Measurements from ENCODE around the gene TRAPPC1. TPM values are rescaled to one million over a fixed set of nuclear protein-coding genes. Genes with fewer than 3 reads are reported as not detected.

The TRAPPC1 gene
- total and polyA plus RNA-seq, 2 of the 8 experiments (the other 6 are each of a cell fraction or from before 2014, with no cell fraction given) = 114 to 170 TPM

DNA sequence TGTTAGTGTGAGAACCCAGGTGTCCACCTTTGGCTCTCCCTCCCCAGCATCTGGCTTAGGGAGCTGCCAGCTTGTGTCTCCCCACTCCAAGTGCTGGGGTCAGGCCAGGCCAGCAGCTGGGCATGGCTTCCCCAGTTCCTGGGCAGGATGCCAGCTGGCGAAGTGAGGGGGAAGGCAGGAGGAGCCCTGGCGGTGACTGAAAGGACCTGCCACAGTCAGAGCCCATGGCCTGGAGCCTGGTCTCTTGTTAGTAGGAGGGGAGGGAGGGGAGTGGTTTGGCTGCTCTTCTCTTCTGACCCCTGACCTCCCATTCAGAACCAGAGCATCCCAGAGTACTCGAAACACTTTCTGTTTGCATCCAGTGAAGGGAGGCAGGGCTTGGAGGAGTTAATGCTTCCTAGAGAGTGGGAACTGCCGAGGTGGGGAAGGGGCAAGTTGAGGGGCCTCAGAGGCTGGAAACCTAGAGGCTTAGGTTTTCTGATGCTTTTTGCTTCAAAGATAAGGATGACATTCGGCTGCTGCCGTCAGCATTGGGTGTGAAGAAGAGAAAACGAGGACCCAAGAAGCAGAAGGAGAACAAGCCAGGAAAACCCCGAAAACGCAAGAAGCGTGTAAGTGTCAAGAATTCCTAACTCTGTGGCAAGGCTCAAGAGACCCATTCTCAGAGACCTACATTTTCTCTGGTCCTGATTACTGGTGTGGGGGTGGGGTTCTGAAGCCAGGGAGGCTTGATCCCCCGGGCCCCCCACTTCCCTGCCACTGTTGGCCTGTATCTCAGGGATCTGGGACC lies 42.4 kb downstream of the TRAPPC1 start:
- H4K5ac ChIP-seq (ENCODE audit: insufficient read length, low read depth, low read length) = no peak overlapping the region
- no peak overlapping the region for H2AK5ac ChIP-seq (ENCODE audit: low read depth, low read length)
- H3K4me2 ChIP-seq (ENCODE audit: insufficient read depth in 1 of 2, low read depth in 2 of 2, low read length in 2 of 2) = peak overlapping the region in 1 of 2 experiments; percentile 82; a peak in 2 of 4 replicates
- H3K9ac ChIP-seq (replicated peaks in 1 of 4; ENCODE audit: extremely low read depth in 1 of 4, low read depth in 3 of 4, low read length in 3 of 4) = no peak overlapping the region
- WGBS, 2 experiments (ENCODE audit: extremely low coverage in 1 of 2, insufficient coverage in 1 of 2, insufficient read length in 1 of 2, insufficient replicate concordance in 2 of 2, low coverage in 1 of 2, low lambda C conversion rate in 2 of 2, missing lambda C conversion rate in 1 of 2) = 84% methylated on average over 11 of the region's 11 CpGs; no CpG with 5 or more reads in 1 of the 2 experiments
- no peaks in the 10 kb centered on the region; a peak in 1 of 4 replicates for H3K9me3 ChIP-seq (ENCODE audit: insufficient read depth in 2 of 2, low read depth in 1 of 2, low read length in 1 of 2)
- no peak overlapping the region for H2BK12ac ChIP-seq (ENCODE audit: low read depth, low read length)
- H3K14ac ChIP-seq (ENCODE audit: insufficient read length) = no peak overlapping the region
- H3K36me3 ChIP-seq (ENCODE audit: control insufficient read depth in 2 of 4, insufficient read depth in 4 of 4, low read length in 3 of 4) = peaks cover 0 to 9% (median 2%) of the 10 kb centered on the region in 4 experiments; a peak in 2 of 8 replicates
- no peak overlapping the region for H2AFZ ChIP-seq (ENCODE audit: low read length)
- H3K79me1 ChIP-seq (ENCODE audit: low read depth, low read length) = no peaks in the 10 kb centered on the region
- H3K4me1 ChIP-seq (replicated peaks in 1 of 4; ENCODE audit: control insufficient read depth in 3 of 4, insufficient read depth in 4 of 4, low read length in 3 of 4) = peaks cover 9 to 30% (median 17%) of the 10 kb centered on the region in 4 experiments
- ChIA-PET POLR2A (ENCODE audit: partially characterized antibody) (interaction anchor here (1.0 kb wide), 1 partner anchor 32 kb away, joined by 3 read pairs; no protein-coding TSS in a partner anchor), CTCF (ENCODE audit: partially characterized antibody) (interaction anchor here (0.8 to 1.1 kb wide), 3 partner anchors 11 to 24 kb away, joined by 3 to 5 read pairs (median 3); no protein-coding TSS in a partner anchor)
- TF ChIP-seq ZNF274 (IDR thresholded peaks at IDR 0.05; ENCODE audit: borderline replicate concordance, extremely low read depth, low read length) = no peak
- no peak for TF ChIP-seq POLR2A (IDR thresholded peaks at IDR 0.05; ENCODE audit: control extremely low read depth in 1 of 2, low read depth in 2 of 2, low read length in 2 of 2)
- TF ChIP-seq SIN3A (conservative IDR thresholded peaks at IDR 0.05 in 1 of 2, IDR thresholded peaks at IDR 0.05 in 1 of 2; ENCODE audit: low read depth in 1 of 2, low read length in 2 of 2) = no peak
- TF ChIP-seq, protein P1, sequence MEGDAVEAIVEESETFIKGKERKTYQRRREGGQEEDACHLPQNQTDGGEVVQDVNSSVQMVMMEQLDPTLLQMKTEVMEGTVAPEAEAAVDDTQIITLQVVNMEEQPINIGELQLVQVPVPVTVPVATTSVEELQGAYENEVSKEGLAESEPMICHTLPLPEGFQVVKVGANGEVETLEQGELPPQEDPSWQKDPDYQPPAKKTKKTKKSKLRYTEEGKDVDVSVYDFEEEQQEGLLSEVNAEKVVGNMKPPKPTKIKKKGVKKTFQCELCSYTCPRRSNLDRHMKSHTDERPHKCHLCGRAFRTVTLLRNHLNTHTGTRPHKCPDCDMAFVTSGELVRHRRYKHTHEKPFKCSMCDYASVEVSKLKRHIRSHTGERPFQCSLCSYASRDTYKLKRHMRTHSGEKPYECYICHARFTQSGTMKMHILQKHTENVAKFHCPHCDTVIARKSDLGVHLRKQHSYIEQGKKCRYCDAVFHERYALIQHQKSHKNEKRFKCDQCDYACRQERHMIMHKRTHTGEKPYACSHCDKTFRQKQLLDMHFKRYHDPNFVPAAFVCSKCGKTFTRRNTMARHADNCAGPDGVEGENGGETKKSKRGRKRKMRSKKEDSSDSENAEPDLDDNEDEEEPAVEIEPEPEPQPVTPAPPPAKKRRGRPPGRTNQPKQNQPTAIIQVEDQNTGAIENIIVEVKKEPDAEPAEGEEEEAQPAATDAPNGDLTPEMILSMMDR (IDR thresholded peaks at IDR 0.05; ENCODE audit: control extremely low read depth in 1 of 3, insufficient read depth in 1 of 3, low read depth in 1 of 3, low read length in 3 of 3) = peak in 2 of 3 experiments; percentile 15 to 40; a peak in 2 of 4 replicates
- TF ChIP-seq CHD2 (IDR thresholded peaks at IDR 0.05; ENCODE audit: low read length) = no peak
- TF ChIP-seq RAD21 (IDR thresholded peaks at IDR 0.05 in 1 of 2, conservative IDR thresholded peaks at IDR 0.05 in 1 of 2; ENCODE audit: low read depth in 2 of 2, low read length in 2 of 2) = 0 out of 4 replicates have a peak, but pooled peaks of 1 of the 2 experiments have one; percentile 5
- H4K20me1 ChIP-seq (replicated peaks in 1 of 2; ENCODE audit: control insufficient read depth in 1 of 2, insufficient read depth in 2 of 2, low read length in 2 of 2) = no peaks in the 10 kb centered on the region
- H2BK120ac ChIP-seq (replicated peaks; ENCODE audit: low read depth, low read length) = no peak overlapping the region
- H3K56ac ChIP-seq (replicated peaks; ENCODE audit: insufficient read length, low read depth, low read length) = no peak overlapping the region
- H3K27ac ChIP-seq (ENCODE audit: low read depth, low read length) = no peak overlapping the region
- H3K23ac ChIP-seq (ENCODE audit: insufficient read length) = no peak overlapping the region
- no peak overlapping the region for H2BK20ac ChIP-seq (ENCODE audit: low read length)
- H2BK5ac ChIP-seq (ENCODE audit: low read depth, low read length) = no peak overlapping the region
- no peak overlapping the region for H2BK15ac ChIP-seq (ENCODE audit: low read length)
- H3K18ac ChIP-seq (ENCODE audit: extremely low read depth, low read length) = no peak overlapping the region
- no peak for DNase-seq (ENCODE audit: low read depth in 1 of 2, low spot score in 2 of 2)
- no peak overlapping the region for H4K8ac ChIP-seq (ENCODE audit: extremely low read depth, insufficient read depth, low read length)
- H3K23me2 ChIP-seq (ENCODE audit: low read depth, low read length) = peaks cover 21% of the 10 kb centered on the region
- H3K4me3 ChIP-seq (ENCODE audit: extremely low read depth in 1 of 4, insufficient read depth in 2 of 4, low read depth in 3 of 4, low read length in 4 of 4) = no peak overlapping the region
- H3K79me2 ChIP-seq (ENCODE audit: control insufficient read depth in 1 of 2, insufficient read depth in 2 of 2, low read length in 2 of 2) = no peaks in the 10 kb centered on the region
- FAIRE-seq = no peak
- no peak overlapping the region for H4K91ac ChIP-seq (replicated peaks; ENCODE audit: insufficient read length, low read length)
- H3K4ac ChIP-seq (replicated peaks; ENCODE audit: insufficient read length, low read depth, low read length) = no peak overlapping the region
- peaks cover 0 to 10% (median 3%) of the 10 kb centered on the region in 4 experiments; a peak in 3 of 7 replicates for H3K27me3 ChIP-seq (replicated peaks in 1 of 4; ENCODE audit: control insufficient read depth in 3 of 4, extremely low read depth in 1 of 4, insufficient read depth in 3 of 4, low read length in 3 of 4)
